Endodermal cell (in vitro differentiated cells): ENCODE data around the gene GATD1. TPM values are rescaled to one million over a fixed set of nuclear protein-coding genes. Genes with fewer than 3 reads are reported as not detected.

Experiments
- DNase-seq: peaks from one replicate; pipeline ENCODE4 v3.0.0-alpha.2; 2017
- H3K27ac ChIP-seq: 2 replicates; pipeline ENCODE4 v1.5.1; 2013; ENCODE audit warnings: mild to moderate bottlenecking, low read depth, low read length, moderate library complexity
- H3K27me3 ChIP-seq: 2 replicates; pipeline ENCODE4 v1.6.1; 2013; ENCODE audit warnings: mild to moderate bottlenecking, low read length, moderate library complexity; ENCODE audit not compliant: insufficient read depth, control insufficient read depth, poor library complexity, severe bottlenecking
- H3K36me3 ChIP-seq: 2 replicates; pipeline ENCODE4 v1.7.0; 2013; ENCODE audit warnings: mild to moderate bottlenecking, low read length, moderate library complexity; ENCODE audit not compliant: control insufficient read depth, insufficient read depth
- H3K4me1 ChIP-seq: one replicate; pipeline ENCODE4 v1.7.0; 2013; ENCODE audit warnings: low read length; ENCODE audit not compliant: control insufficient read depth, insufficient read depth
- H3K4me3 ChIP-seq: 2 replicates; pipeline ENCODE4 v1.5.1; 2013; ENCODE audit warnings: mild to moderate bottlenecking, low read length, moderate library complexity
- H3K9ac ChIP-seq: 2 replicates; pipeline ENCODE4 v1.6.1; 2013; ENCODE audit warnings: mild to moderate bottlenecking, low read length, moderate library complexity; ENCODE audit not compliant: poor library complexity, severe bottlenecking; ENCODE audit errors: extremely low read depth
- H3K9me3 ChIP-seq: 2 replicates; pipeline ENCODE4 v1.6.1; 2013; ENCODE audit warnings: mild to moderate bottlenecking, low read length, moderate library complexity; ENCODE audit not compliant: control insufficient read depth
- H3K27ac Mint-ChIP-seq: 2 replicates; pipeline ENCODE4 v1.8.0; 2020; ENCODE audit warnings: mixed read lengths
- H3K27me3 Mint-ChIP-seq: 2 replicates; pipeline ENCODE4 v1.8.0; 2021; ENCODE audit warnings: mild to moderate bottlenecking, mixed read lengths; ENCODE audit not compliant: insufficient read depth
- H3K36me3 Mint-ChIP-seq: 2 replicates; pipeline ENCODE4 v1.8.0; 2020; ENCODE audit warnings: low read depth, mixed read lengths
- H3K4me1 Mint-ChIP-seq: 2 replicates; pipeline ENCODE4 v1.8.0; 2020; ENCODE audit warnings: mixed read lengths
- H3K4me3 Mint-ChIP-seq: 2 replicates; pipeline ENCODE4 v1.8.0; 2020; ENCODE audit warnings: mild to moderate bottlenecking, moderate library complexity, mixed read lengths
- H3K9me3 Mint-ChIP-seq: 2 replicates; pipeline ENCODE4 v1.8.0; 2020; ENCODE audit warnings: mild to moderate bottlenecking, mixed read lengths
- CTCF ChIP-seq: fragments of 200-600 bp; sonication (generic); conservative IDR thresholded peaks from 2 replicates; pipeline ENCODE4 v1.5.0; 2021; ENCODE audit warnings: antibody characterized with exemption, mild to moderate bottlenecking
- WGBS, 2 experiments: methylation state at CpG; one replicate each; pipeline versions ENCODE4 v1.1.5 to v1.1.7; 2013; ENCODE audit warnings: missing lambda C conversion rate in 2 of 2, mixed read lengths in 1 of 2; ENCODE audit not compliant: insufficient coverage in 1 of 2, insufficient read length in 1 of 2; 5-methylcytosine and 5-hydroxymethylcytosine counted together
- total RNA-seq, 2 donors: library from RNA; stranded (reverse); fragmentation: NEBNext Ultra II Directional in 1 of 2; extraction: Animal tissue kit (Norgen Biotek cat#: 25700) in 1 of 2; gene quantifications; 2 replicates in 1 of 2; 3 replicates in 1 of 2; pipeline ENCODE4 v1.2.1, GENCODE V29; 2021

The GATD1 gene
- total RNA-seq, 2 donors from 2014 or later = 57.2 to 63.2 TPM

DNA sequence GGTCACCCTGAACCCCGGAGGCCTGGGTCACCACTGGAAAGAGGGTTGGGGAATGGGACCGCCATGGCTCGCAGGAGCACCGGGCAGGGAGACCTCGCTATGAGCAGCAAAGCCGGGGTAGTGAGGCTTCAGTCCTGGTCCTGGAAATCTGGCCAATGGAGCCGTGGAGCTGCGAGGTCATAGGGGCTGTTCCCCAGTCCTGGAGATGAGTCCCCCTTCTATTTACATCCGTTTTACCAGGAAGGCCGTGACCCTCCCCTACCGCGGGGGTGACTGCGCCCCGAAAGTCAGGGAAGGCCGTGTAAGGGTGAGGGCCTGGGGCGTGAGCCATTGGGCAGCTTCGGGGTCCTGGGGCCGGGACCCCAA, 27.3 kb upstream of the GATD1 start:
- no peaks in the 10 kb centered on the region for H3K27me3 ChIP-seq
- no peak overlapping the region for H3K27ac Mint-ChIP-seq
- H3K36me3 ChIP-seq = peaks cover 5% of the 10 kb centered on the region
- no peak overlapping the region for H3K27ac ChIP-seq
- no peaks in the 10 kb centered on the region for H3K9me3 ChIP-seq
- TF ChIP-seq CTCF = no peak
- WGBS, 2 experiments = 39 to 50% methylated on average over 7 to 18 of the region's 18 CpGs
- H3K4me3 ChIP-seq = peak overlapping the region; percentile 84
- peak; percentile 66 for DNase-seq
- H3K4me1 Mint-ChIP-seq = peaks cover 6% of the 10 kb centered on the region
- peak overlapping the region; percentile 63 for H3K4me3 Mint-ChIP-seq
- no peaks in the 10 kb centered on the region for H3K27me3 Mint-ChIP-seq
- peak overlapping the region; percentile 34 for H3K9ac ChIP-seq
- no peaks in the 10 kb centered on the region for H3K4me1 ChIP-seq
- peaks cover 6% of the 10 kb centered on the region for H3K36me3 Mint-ChIP-seq
- H3K9me3 Mint-ChIP-seq = no peaks in the 10 kb centered on the region

GRCh38 chr11:803770-804598, 26.7 kb upstream of the GATD1 start:
- WGBS, 2 experiments = 74 to 85% methylated on average over 16 to 26 of the region's 26 CpGs
- no peak overlapping the region for H3K27ac ChIP-seq
- peaks cover 5% of the 10 kb centered on the region for H3K4me1 Mint-ChIP-seq

GRCh38 chr11:803467-803742, 26.1 kb upstream of the GATD1 start:
- no peak for TF ChIP-seq CTCF
- Mint-ChIP-seq H3K27ac (no peak overlapping the region), H3K4me1 (no peaks in the 10 kb centered on the region), H3K27me3 (no peaks in the 10 kb centered on the region), H3K4me3 (peak overlapping the region; percentile 63), H3K9me3 (no peaks in the 10 kb centered on the region), H3K36me3 (peaks cover 6% of the 10 kb centered on the region)
- no peak overlapping the region for H3K27ac ChIP-seq
- no peaks in the 10 kb centered on the region for H3K4me1 ChIP-seq
- 89 to 94% methylated on average over 4 of the region's 8 CpGs for WGBS, 2 experiments
- no peak overlapping the region for H3K4me3 ChIP-seq
- no peak overlapping the region for H3K9ac ChIP-seq
- H3K9me3 ChIP-seq = no peaks in the 10 kb centered on the region
- H3K27me3 ChIP-seq = no peaks in the 10 kb centered on the region
- H3K36me3 ChIP-seq = peaks cover 5% of the 10 kb centered on the region
- no peak for DNase-seq

More at GRCh38 chr11:803770-804598, 26.7 kb upstream of the GATD1 start:
- Mint-ChIP-seq H3K27ac (no peak overlapping the region), H3K36me3 (peaks cover 6% of the 10 kb centered on the region), H3K9me3 (no peaks in the 10 kb centered on the region), H3K27me3 (no peaks in the 10 kb centered on the region), H3K4me3 (peak overlapping the region; percentile 63)
- Histone ChIP-seq H3K9ac (peak overlapping the region; percentile 34), H3K9me3 (no peaks in the 10 kb centered on the region), H3K4me1 (no peaks in the 10 kb centered on the region), H3K4me3 (peak overlapping the region; percentile 84), H3K27me3 (no peaks in the 10 kb centered on the region), H3K36me3 (peaks cover 5% of the 10 kb centered on the region)
- no peak for TF ChIP-seq CTCF
- peak; percentile 68 for DNase-seq
